Activated CD4-positive, alpha-beta T cell treated with anti-CD3 and anti-CD28 coated beads, Interleukin-2, amount 50 U/mL, for 16 hours (primary cell): ENCODE data around the gene NAA15.
"Not testable (repeated sequence)": the region's sequence is repeated elsewhere in the genome, so short reads cannot be mapped to it uniquely, and the experiment has no call there.

ENCODE experiments used
- DNase-seq: peaks from one replicate; pipeline ENCODE4 v3.0.0-alpha.2; 2020

NAA15 gene

DNA sequence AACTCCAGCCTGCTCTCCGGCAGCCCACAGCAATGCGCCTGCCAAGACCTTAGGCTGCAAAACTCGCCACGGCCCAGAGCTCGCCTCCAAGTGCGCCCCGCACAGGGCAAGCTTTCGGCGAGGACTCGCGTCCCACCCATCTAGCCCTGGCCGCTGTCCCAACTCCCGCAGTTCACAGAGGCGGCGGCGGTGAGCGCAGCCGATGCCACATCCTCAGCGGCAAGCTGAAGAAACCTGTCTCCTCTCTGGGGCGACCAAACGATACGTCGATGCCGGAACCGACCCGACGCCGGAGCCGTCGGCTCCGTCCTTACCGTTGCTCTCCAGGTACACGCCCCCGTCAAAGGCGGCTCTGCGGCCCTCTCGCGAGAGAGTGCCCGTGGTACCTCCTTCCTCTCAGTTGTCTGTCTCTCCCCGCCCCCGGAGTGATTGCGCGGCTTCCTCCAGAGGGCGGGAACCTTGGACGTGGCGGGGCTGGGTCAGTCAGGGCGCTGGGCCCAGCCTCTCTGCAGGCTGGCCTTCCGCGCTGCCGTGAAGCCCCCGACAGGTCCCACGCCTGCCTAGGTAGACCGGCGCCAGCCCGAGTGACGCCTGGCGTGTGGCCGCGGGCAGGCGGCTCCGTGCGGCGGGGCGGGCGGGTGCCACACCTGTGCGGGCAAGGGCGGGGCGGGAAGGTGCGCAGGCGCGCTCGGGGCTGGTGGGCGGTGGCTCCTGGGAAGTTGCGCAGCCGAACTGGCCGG, 152.2 kb downstream of the NAA15 start:
- DNase-seq, result peak; percentile 98

DNA sequence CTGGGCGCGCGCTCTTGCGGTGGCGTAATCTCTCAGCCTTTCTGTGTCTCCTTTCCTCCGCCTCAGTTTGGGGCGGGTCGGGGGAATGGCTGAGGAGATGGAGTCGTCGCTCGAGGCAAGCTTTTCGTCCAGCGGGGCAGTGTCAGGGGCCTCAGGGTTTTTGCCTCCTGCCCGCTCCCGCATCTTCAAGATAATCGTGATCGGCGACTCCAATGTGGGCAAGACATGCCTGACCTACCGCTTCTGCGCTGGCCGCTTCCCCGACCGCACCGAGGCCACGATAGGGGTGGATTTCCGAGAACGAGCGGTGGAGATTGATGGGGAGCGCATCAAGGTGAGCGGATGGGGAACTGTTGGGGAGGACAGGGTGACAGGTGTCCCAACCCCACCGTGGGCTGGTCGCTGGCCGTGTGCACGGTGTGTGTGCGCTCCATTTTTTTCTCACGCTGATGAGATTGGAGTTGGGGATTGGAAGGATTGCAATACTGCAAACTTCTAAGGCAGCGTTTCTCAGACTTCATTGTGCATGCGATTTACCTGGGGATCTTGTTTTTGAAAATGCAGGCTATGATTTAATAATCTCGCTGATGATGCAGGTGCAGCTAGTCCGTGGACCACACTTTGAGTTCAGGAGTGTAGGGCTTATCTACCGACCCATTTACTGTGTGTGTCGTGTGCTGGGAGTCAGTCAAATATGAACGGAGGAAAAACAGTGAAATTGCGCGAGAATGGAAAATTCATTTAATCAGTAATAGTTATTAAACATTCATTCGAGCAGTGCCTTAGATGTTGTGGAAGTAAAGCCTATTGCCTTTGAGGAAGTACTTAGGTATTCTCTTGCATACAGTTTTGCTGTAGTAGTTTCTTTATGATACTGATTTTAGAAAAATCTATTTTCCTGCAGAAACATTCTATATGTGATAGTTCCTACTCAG, 153.1 kb downstream of the NAA15 start, which contains the start of gene RAB33B:
TSS of gene RAB33B (plus strand) at position 11 of the 935 bp plus-strand sequence. CDS start at position 86, 75 bp downstream.
- DNase-seq, result no peak

GRCh38 chr4:139455126-139455538, 153.8 kb downstream of the NAA15 start:
- DNase-seq, result no peak

GRCh38 chr4:139457318-139457717, 156.0 kb downstream of the NAA15 start:
- DNase-seq, result no peak

DNA sequence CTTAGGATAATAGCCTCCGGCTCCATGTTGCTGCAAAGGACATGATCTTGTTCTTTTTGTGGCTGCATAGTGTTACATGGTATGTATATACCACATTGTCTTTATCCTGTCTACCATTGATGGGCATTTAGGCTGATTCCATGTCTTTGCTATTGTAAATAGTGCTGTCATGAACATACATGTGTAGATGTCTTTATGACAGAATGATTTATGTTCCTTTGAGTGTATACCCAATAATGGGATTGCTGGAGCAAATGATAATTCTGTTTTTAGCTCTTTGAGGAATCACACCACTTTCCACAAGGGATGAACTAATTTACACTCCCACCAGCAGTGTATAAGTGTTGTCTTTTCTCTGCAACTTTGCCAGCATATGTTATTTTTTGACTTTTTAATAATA, 157.2 kb downstream of the NAA15 start:
- DNase-seq, result no peak

DNA sequence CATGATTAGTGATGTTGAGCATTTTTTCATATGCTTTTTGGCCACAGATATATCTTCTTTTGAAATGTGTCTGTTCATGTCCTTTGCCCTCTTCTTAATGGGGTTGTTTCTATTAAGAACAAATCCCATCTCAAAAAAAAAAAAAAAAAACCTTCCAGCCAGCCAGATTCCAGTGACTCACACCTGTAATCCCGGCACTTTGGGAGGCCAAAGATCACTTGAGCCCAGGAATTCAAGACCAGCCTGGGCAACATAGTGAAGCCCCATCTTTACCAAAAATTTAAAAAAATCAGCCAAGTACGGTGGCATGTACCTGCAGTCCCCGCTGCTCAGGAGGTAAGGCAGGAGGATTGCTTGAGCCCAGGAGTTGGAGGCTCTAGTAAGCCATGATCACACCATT, 157.7 kb downstream of the NAA15 start:
- no peak for DNase-seq

GRCh38 chr4:139460565-139460964, 159.3 kb downstream of the NAA15 start:
- DNase-seq, result no peak

DNA sequence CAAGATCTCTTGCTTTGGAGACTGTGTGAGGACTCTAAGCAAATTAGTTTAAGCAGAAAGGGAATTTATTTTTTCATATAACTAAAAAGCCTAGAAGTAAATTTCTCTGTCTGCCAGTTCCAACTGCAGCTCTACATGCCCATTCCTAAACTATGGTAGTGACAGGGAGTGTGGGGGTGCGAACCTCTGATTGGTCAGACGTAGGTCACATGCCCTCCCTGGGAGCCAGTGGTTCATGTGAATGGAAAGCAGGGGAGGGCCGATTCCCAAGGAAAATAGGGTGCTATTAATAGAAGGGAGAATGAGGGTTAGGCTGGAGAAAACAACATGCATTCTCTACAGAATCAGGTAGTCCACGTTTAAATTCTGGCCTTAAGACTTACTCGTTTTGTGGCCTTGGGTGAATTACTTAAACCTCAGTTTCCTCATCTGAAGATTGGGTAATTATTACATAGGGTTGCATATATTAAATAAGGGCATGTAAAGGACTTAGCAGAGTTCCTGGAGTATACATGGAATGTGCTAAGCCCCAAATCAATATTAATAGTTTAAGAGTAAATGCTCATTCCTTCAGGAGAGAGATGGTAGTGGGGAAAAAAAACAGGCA, 159.8 kb downstream of the NAA15 start:
- DNase-seq, result no peak

DNA sequence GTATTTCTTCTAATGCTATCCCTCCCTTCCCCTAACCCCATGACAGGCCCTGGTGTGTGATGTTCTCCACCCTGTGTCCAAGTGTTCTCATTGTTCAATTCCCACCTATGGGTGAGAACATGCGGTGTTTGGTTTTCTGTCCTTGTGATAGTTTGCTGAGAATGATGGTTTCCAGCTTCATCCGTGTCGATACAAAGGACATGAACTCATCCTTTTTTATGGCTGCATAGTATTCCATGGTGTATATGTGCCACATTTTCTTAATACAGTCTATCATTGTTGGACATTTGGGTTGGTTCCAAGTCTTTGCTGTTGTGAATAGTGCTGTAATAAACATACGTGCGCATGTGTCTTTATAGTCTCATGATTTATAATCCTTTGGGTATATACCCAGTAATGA, 163.2 kb downstream of the NAA15 start:
- DNase-seq, result not testable (repeated sequence)

DNA sequence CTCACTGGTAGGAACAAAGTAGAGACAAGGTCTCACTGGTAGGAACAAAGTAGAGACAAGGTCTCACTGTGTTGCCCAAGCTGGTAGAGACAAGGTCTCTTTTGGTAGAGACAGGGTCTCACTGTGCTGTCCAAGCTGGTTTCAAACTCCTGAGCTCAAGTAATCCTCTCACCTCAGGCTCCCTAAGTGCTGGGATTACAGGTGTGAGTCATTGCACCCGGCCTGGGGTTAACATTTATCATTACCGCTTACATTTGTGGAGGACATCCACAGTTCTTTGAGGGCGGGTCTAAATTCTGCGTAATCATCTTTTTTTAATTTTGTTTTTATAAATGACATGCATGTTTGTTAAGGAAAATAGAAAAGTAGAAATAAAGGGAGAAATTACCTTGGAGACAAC, 164.6 kb downstream of the NAA15 start:
- no peak for DNase-seq

- DNase-seq, result not testable (repeated sequence)
Measured at GRCh38 chr4:139468756-139469155, 167.5 kb downstream of the NAA15 start.

DNA sequence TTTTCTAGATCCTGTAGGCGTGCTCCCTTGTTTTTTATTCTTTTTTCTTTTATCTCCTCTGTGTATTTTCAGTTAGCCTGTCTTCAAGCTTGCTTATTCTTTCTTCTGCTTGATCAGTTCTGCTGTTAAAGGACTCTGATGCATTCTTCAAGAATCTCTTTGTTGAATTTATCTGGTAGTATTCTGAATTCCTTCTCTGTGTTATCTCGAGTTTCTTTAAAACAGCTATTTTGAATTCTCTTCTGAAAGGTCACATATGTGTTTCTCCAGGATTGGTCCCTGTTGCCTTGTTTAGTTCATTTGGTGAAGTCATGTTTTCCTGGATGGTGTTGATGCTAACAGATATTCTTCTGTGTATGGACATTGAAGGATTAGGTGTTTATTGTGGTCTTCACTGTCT, 167.9 kb downstream of the NAA15 start:
- no peak for DNase-seq
